ENCODE results near the gene TCF7L2. TPM values are rescaled to one million over a fixed set of nuclear protein-coding genes. Genes with fewer than 3 reads are reported as not detected.

Gene TCF7L2
- total and polyA plus RNA-seq, 8 donors: 6.7 to 179 (median 61.7) TPM

DNA sequence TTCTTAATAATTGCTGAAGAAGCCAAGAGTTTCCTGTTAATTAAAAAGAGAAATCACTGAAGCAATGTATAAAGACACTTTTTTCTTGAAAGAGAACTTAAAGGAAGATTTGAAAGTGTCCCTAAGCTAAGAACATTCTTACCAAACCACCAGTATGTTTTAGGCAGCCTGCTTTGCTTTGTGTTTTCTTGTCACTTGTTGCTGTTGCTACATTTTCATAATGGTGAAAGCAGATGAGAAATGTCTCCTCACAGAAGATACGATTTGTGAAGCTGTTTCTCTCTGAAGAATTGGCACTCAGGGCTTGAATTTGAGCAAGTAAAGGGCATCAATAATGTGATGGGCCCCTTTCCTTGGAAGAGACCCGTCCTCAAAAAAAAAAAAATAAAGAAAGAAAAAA is 30.9 kb downstream of the TCF7L2 start:
- intact Hi-C loops (cut with DNase I; ENCODE audit: low total_unique reads): no loop called here
- WGBS, 5 donors: 80 to 85% (median 83%) methylated on average over 2 of the region's 2 CpGs

DNA sequence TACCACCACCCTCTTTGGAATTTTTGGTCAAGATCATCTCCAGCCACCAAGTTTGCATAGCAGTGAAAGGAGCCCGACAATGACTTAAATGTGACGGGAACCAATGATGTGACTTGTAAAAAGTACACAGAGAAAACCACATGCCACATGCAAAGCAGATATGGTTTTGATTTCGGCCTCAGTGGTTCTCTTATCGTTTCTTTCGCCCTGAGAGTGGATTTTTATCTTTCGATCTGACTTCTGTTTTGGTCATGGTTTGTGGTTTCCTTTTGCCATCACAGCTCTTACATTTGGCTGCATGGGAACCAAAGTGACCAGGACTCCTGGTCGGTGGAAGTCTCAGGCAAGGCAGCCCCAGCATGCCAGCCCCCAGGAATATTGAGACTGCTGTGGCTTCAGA is 31.5 kb downstream of the TCF7L2 start:
- Histone ChIP-seq H3K36me3 (peaks cover 0 to 10% (median 2%) of the 10 kb centered on the region in 4 donors), H3K4me1 (peaks cover 17 to 58% (median 31%) of the 10 kb centered on the region in 4 donors), H3K4me3 (no peak overlapping the region), H3K27me3 (no peaks in the 10 kb centered on the region), H3K9me3 (no peaks in the 10 kb centered on the region), H3K27ac (no peak overlapping the region)
- intact Hi-C loops (cut with DNase I; ENCODE audit: low total_unique reads): no loop called here
- no peak for DNase-seq
- TF ChIP-seq, protein P1, sequence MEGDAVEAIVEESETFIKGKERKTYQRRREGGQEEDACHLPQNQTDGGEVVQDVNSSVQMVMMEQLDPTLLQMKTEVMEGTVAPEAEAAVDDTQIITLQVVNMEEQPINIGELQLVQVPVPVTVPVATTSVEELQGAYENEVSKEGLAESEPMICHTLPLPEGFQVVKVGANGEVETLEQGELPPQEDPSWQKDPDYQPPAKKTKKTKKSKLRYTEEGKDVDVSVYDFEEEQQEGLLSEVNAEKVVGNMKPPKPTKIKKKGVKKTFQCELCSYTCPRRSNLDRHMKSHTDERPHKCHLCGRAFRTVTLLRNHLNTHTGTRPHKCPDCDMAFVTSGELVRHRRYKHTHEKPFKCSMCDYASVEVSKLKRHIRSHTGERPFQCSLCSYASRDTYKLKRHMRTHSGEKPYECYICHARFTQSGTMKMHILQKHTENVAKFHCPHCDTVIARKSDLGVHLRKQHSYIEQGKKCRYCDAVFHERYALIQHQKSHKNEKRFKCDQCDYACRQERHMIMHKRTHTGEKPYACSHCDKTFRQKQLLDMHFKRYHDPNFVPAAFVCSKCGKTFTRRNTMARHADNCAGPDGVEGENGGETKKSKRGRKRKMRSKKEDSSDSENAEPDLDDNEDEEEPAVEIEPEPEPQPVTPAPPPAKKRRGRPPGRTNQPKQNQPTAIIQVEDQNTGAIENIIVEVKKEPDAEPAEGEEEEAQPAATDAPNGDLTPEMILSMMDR (IDR thresholded peaks at IDR 0.05): no peak
- no peak for TF ChIP-seq EP300 (IDR thresholded peaks at IDR 0.05)
- no peak for TF ChIP-seq POLR2AphosphoS5 (IDR thresholded peaks at IDR 0.05)
- TF ChIP-seq POLR2A (IDR thresholded peaks at IDR 0.05): no peak
- 24 to 47% (median 30%) methylated on average over 7 of the region's 7 CpGs for WGBS, 5 donors

More for the DNA sequence above, 30.9 kb downstream of the TCF7L2 start:
- TF ChIP-seq, protein P1 (IDR thresholded peaks at IDR 0.05): no peak
- TF ChIP-seq POLR2AphosphoS5 (IDR thresholded peaks at IDR 0.05) (no peak), POLR2A (IDR thresholded peaks at IDR 0.05) (no peak), EP300 (IDR thresholded peaks at IDR 0.05) (no peak)
- Histone ChIP-seq H3K4me3 (no peak overlapping the region), H3K4me1 (peaks cover 11 to 52% (median 25%) of the 10 kb centered on the region in 4 donors), H3K36me3 (peaks cover 0 to 13% (median 6%) of the 10 kb centered on the region in 4 donors), H3K27ac (no peak overlapping the region), H3K27me3 (no peaks in the 10 kb centered on the region), H3K9me3 (no peaks in the 10 kb centered on the region)
- no peak for DNase-seq

DNA sequence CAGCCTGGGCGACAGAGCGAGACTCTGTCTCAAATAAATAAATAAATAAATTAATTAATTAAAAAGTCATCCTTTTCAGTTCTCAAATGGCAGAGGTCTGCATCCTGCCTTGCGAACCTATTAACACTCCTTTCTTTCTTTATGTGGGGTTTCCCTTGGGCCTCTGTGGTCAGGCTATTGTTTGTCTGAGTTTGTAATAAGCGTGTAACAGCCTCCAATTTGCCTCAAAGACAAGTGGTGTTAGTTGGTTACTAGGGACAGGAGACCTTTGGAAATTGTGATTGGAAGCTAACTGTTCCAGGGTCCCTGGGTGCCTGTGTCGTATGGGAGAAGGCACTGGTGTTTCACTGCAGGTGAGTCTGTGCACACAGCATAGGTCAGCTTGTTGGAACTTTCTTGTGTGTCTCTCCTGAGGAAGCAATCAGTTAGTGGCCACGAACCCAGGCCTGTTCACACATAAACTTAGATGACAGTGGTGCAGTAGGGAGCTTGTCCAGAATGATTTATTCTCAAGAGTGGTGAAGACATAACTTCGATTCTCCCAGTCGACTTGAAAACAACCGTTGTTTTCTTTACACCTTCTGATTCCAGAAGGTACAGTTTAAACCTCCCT is 33.5 kb downstream of the TCF7L2 start:
- H3K4me3 ChIP-seq: no peak overlapping the region
- H3K4me1 ChIP-seq: peaks cover 25 to 64% (median 45%) of the 10 kb centered on the region in 4 donors
- no peaks in the 10 kb centered on the region for H3K27me3 ChIP-seq
- intact Hi-C loops (cut with DNase I; ENCODE audit: low total_unique reads): no loop called here
- WGBS, 5 donors: 87 to 91% (median 88%) methylated on average over 9 of the region's 9 CpGs
- no peak for DNase-seq
- no peaks in the 10 kb centered on the region for H3K9me3 ChIP-seq
- peaks cover 0 to 11% (median 3%) of the 10 kb centered on the region in 4 donors for H3K36me3 ChIP-seq
- H3K27ac ChIP-seq: no peak overlapping the region
- TF ChIP-seq EP300 (IDR thresholded peaks at IDR 0.05): no peak
- TF ChIP-seq, protein P1 (IDR thresholded peaks at IDR 0.05): no peak
- no peak for TF ChIP-seq POLR2A (IDR thresholded peaks at IDR 0.05)
- no peak for TF ChIP-seq POLR2AphosphoS5 (IDR thresholded peaks at IDR 0.05)

DNA sequence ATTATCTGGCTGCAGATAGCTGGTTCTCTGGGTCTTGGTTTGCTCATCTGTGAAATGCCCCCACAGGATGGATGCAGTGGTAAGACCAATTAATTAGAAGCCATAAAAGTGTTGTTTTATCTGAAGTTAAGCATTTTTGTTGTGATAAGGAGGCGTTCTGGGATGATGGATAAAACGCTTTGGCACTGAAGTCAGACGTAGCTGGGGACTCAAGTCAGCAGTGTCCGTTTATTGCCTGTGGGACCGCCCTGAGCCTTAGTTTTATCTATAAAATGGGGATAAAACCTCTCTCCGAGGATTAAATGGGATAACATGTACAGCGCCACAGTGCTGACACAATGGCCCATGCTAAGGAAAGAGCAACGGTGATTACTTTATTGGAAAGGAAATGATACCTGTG is 34.7 kb downstream of the TCF7L2 start:
- no peaks in the 10 kb centered on the region for H3K9me3 ChIP-seq
- intact Hi-C loops (cut with DNase I; ENCODE audit: low total_unique reads): no loop called here
- H3K27ac ChIP-seq: no peak overlapping the region
- peaks cover 0 to 11% (median 5%) of the 10 kb centered on the region in 4 donors for H3K36me3 ChIP-seq
- 82 to 85% (median 84%) methylated on average over 8 of the region's 8 CpGs for WGBS, 5 donors
- no peak overlapping the region for H3K4me3 ChIP-seq
- no peaks in the 10 kb centered on the region for H3K27me3 ChIP-seq
- peaks cover 25 to 77% (median 51%) of the 10 kb centered on the region in 4 donors for H3K4me1 ChIP-seq
- TF ChIP-seq POLR2AphosphoS5 (IDR thresholded peaks at IDR 0.05): no peak
- no peak for DNase-seq

Data from stomach (tissue), 9 donors.